ENCODE measurements around the gene RELA.

RELA gene

DNA sequence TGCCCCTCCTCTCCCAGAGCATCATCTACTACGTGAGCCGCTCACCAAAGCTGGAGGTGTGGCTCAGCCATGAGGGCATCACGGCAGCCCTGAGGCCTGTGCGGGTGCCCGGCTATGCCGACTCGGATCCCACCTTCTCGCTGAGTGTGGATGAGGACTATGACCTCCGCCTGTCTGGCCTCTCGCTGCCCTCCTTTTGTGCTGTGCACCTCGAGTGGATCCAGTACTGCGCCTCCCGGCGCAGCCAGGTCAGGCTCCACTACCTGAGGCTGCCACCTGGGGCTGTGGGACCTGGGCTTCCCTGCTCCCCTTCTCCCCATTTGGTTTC is 28.6 kb downstream of the RELA start:
- TF ChIP-seq NFIC (IDR thresholded peaks at IDR 0.05) = no peak
- no peak for TF ChIP-seq YY1 (IDR thresholded peaks at IDR 0.05; ENCODE audit: low read depth)
- TF ChIP-seq CEBPB (IDR thresholded peaks at IDR 0.05) = no peak
- TF ChIP-seq, protein P1, sequence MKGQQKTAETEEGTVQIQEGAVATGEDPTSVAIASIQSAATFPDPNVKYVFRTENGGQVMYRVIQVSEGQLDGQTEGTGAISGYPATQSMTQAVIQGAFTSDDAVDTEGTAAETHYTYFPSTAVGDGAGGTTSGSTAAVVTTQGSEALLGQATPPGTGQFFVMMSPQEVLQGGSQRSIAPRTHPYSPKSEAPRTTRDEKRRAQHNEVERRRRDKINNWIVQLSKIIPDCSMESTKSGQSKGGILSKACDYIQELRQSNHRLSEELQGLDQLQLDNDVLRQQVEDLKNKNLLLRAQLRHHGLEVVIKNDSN (IDR thresholded peaks at IDR 0.05) = no peak
- no peak for TF ChIP-seq EP300 (IDR thresholded peaks at IDR 0.05; ENCODE audit: borderline replicate concordance)
- no peak for TF ChIP-seq CREB1 (IDR thresholded peaks at IDR 0.05; ENCODE audit: low read depth)
- TF ChIP-seq RAD21 (IDR thresholded peaks at IDR 0.05; ENCODE audit: low read depth) = no peak
- TF ChIP-seq FOXM1 (IDR thresholded peaks at IDR 0.05; ENCODE audit: borderline replicate concordance, low read depth) = no peak
- no peak for TF ChIP-seq EGR1 (IDR thresholded peaks at IDR 0.05)
- TF ChIP-seq TEAD4 (IDR thresholded peaks at IDR 0.05) = no peak
- TF ChIP-seq, protein P2, sequence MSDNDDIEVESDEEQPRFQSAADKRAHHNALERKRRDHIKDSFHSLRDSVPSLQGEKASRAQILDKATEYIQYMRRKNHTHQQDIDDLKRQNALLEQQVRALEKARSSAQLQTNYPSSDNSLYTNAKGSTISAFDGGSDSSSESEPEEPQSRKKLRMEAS (IDR thresholded peaks at IDR 0.05) = no peak
- no peak for TF ChIP-seq REST (IDR thresholded peaks at IDR 0.05; ENCODE audit: low read depth)
- TF ChIP-seq TCF12 (IDR thresholded peaks at IDR 0.05; ENCODE audit: low read depth) = no peak
- TF ChIP-seq ZBTB7A (IDR thresholded peaks at IDR 0.05; ENCODE audit: low read depth) = no peak
- no peak for TF ChIP-seq TAF1 (IDR thresholded peaks at IDR 0.05; ENCODE audit: low read depth)

GRCh38 chr11:65633390-65634108 is 29.2 kb downstream of the RELA start:
- TF ChIP-seq YY1 (IDR thresholded peaks at IDR 0.05; ENCODE audit: low read depth) (no peak), ZBTB7A (IDR thresholded peaks at IDR 0.05; ENCODE audit: low read depth) (no peak), EGR1 (IDR thresholded peaks at IDR 0.05) (no peak), TCF12 (IDR thresholded peaks at IDR 0.05; ENCODE audit: low read depth) (no peak), REST (IDR thresholded peaks at IDR 0.05; ENCODE audit: low read depth) (no peak)
- TF ChIP-seq, protein P2 (IDR thresholded peaks at IDR 0.05) = no peak

GRCh38 chr11:65630215-65630614 is 32.5 kb downstream of the RELA start:
- TF ChIP-seq ZBTB7A (IDR thresholded peaks at IDR 0.05; ENCODE audit: low read depth) = no peak

DNA sequence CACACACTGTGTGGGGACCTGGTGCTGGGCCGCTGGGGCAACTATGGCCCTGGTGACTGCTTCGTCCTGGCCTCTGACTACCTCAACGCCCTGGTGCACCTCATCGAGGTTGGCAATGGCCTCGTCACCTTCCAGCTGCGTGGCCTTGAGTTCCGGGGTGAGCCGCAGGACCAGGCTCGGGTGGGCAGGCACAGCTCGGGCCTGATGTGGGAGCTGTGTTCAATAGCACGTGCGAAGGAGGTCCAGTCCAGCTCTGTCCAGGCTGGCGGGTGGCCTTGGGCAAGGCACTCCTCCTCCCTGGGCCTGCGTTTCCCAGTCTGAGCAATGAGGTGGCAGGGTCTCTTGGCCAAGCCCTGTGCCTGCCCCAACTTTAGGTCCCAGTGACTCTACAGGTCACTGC is 33.1 kb downstream of the RELA start:
- TF ChIP-seq CREB1 (IDR thresholded peaks at IDR 0.05; ENCODE audit: low read depth) = no peak
- TF ChIP-seq TEAD4 (IDR thresholded peaks at IDR 0.05) = no peak
- no peak for TF ChIP-seq CEBPB (IDR thresholded peaks at IDR 0.05)
- TF ChIP-seq, protein P2 (IDR thresholded peaks at IDR 0.05) = no peak
- no peak for TF ChIP-seq TCF12 (IDR thresholded peaks at IDR 0.05; ENCODE audit: low read depth)
- no peak for TF ChIP-seq TAF1 (IDR thresholded peaks at IDR 0.05; ENCODE audit: low read depth)
- TF ChIP-seq RAD21 (IDR thresholded peaks at IDR 0.05; ENCODE audit: low read depth) = no peak
- TF ChIP-seq EGR1 (IDR thresholded peaks at IDR 0.05) = no peak
- TF ChIP-seq NFIC (IDR thresholded peaks at IDR 0.05) = no peak
- no peak for TF ChIP-seq REST (IDR thresholded peaks at IDR 0.05; ENCODE audit: low read depth)
- TF ChIP-seq, protein P1 (IDR thresholded peaks at IDR 0.05) = no peak
- TF ChIP-seq FOXM1 (IDR thresholded peaks at IDR 0.05; ENCODE audit: borderline replicate concordance, low read depth) = no peak
- TF ChIP-seq YY1 (IDR thresholded peaks at IDR 0.05; ENCODE audit: low read depth) = no peak
- TF ChIP-seq EP300 (IDR thresholded peaks at IDR 0.05; ENCODE audit: borderline replicate concordance) = no peak

All from Ishikawa (cell line).